ENCODE data around the gene KCNIP1. TPM values are rescaled to one million over a fixed set of nuclear protein-coding genes. Genes with fewer than 3 reads are reported as not detected.

The KCNIP1 gene
- total and polyA plus RNA-seq, 10 of the 15 experiments (the other 5 are each of a cell fraction or from before 2014, with no cell fraction given), result not detected

DNA sequence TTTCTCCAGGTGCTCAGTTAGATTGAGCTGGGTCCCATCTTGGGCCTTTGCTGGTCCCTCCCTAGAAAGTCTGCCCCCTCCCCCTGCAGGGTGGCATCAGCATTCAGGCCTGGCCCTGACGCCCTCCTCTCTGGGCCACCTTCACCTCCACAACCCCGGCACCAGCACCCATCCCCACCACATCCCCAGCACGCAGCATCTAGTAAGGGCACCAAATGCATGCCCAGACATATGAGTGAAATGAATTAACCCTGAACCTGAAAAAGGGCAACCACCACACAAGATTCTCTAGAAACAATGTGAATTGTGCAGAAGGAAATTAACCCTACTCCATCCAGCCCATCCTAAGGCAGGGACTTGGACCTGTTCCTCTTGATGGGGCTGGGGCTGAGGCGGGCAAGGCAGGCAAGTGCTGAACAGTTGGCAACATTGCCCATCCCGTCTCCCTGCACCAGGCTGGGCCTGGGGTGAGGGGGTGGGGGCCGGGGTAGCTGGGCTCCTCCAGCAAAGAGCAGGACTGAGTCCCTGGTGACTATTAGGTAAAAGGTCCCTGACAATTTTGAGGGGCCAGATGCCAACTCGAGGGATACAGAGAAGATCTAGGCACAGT, 125.9 kb downstream of the KCNIP1 start (continued):
- TF ChIP-seq SIN3A (IDR thresholded peaks at IDR 0.05; ENCODE audit: low read depth, low read length), result no peak

DNA sequence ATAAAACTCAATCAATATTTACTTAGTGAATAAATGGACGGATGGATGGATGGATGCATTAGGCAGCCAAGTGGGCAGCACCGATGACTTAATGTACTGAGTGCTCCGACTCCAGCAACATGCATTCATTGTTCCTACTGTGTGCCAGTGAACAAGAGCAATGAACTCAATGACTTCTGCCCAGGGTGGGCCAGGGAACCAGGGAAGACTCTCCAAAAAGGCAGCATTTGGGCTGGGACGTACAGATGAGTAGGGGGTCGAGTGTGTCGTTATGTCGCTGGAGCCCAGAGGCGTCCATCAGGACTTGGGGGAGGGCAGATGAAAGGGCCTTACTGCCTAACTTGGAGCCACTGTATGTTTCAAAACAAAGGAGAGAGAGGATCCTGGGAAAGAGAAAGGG, 126.4 kb downstream of the KCNIP1 start:
- Histone ChIP-seq H3K4me1 (ENCODE audit: control insufficient read depth, insufficient read depth, low read length) (no peaks in the 10 kb centered on the region), H3K9ac (ENCODE audit: control insufficient read depth, insufficient read depth, low read length) (no peak overlapping the region), H3K4me2 (ENCODE audit: control insufficient read depth, insufficient read depth) (no peak overlapping the region), H3K36me3 (ENCODE audit: control insufficient read depth in 2 of 2, insufficient read depth in 2 of 2, low read length in 1 of 2) (no peaks in the 10 kb centered on the region), H4K20me1 (ENCODE audit: control insufficient read depth, insufficient read depth) (no peaks in the 10 kb centered on the region), H3K27ac (ENCODE audit: control insufficient read depth, insufficient read depth) (no peak overlapping the region), H3K4me3 (no peak overlapping the region), H3K9me3 (replicated peaks; ENCODE audit: control insufficient read depth, insufficient read depth, low read length) (no peaks in the 10 kb centered on the region), H3K79me2 (ENCODE audit: control insufficient read depth, insufficient read depth, low read length) (no peaks in the 10 kb centered on the region), H2AFZ (ENCODE audit: control insufficient read depth, low read depth, low read length) (no peak overlapping the region), H3K27me3 (replicated peaks in 1 of 2; ENCODE audit: control insufficient read depth in 2 of 2, insufficient read depth in 2 of 2, low read length in 1 of 2) (no peaks in the 10 kb centered on the region; a peak in 1 of 4 replicates)
- ChIA-PET CTCF (interaction anchor here (0.6 to 6.5 kb wide), 5 partner anchors 59 to 368 kb away, joined by 3 to 76 read pairs (median 3); no protein-coding TSS in a partner anchor), RAD21 (ENCODE audit: unreplicated experiment) (interaction anchor here (1.7 kb wide), 1 partner anchor 195 kb away, joined by 7 read pairs; no protein-coding TSS in a partner anchor), POLR2A (no interaction called here), SMC1A (ENCODE audit: uncharacterized antibody, unreplicated experiment) (no interaction called here)
- intact Hi-C loops (cut with micrococcal nuclease; ENCODE audit: unreplicated experiment), result no loop called here
- 50% methylated on average over 8 of the region's 8 CpGs for WGBS (ENCODE audit: insufficient coverage, insufficient replicate concordance, low lambda C conversion rate, missing lambda C conversion rate)
- DNase-seq (ENCODE audit: low read depth, low spot score) (no peak), ATAC-seq (no peak), FAIRE-seq (no peak)
- in situ Hi-C loops (cut with MboI), result no loop called here
- no TSS peak for BruUV-seq (replicated peaks)
- TF ChIP-seq, protein P1, sequence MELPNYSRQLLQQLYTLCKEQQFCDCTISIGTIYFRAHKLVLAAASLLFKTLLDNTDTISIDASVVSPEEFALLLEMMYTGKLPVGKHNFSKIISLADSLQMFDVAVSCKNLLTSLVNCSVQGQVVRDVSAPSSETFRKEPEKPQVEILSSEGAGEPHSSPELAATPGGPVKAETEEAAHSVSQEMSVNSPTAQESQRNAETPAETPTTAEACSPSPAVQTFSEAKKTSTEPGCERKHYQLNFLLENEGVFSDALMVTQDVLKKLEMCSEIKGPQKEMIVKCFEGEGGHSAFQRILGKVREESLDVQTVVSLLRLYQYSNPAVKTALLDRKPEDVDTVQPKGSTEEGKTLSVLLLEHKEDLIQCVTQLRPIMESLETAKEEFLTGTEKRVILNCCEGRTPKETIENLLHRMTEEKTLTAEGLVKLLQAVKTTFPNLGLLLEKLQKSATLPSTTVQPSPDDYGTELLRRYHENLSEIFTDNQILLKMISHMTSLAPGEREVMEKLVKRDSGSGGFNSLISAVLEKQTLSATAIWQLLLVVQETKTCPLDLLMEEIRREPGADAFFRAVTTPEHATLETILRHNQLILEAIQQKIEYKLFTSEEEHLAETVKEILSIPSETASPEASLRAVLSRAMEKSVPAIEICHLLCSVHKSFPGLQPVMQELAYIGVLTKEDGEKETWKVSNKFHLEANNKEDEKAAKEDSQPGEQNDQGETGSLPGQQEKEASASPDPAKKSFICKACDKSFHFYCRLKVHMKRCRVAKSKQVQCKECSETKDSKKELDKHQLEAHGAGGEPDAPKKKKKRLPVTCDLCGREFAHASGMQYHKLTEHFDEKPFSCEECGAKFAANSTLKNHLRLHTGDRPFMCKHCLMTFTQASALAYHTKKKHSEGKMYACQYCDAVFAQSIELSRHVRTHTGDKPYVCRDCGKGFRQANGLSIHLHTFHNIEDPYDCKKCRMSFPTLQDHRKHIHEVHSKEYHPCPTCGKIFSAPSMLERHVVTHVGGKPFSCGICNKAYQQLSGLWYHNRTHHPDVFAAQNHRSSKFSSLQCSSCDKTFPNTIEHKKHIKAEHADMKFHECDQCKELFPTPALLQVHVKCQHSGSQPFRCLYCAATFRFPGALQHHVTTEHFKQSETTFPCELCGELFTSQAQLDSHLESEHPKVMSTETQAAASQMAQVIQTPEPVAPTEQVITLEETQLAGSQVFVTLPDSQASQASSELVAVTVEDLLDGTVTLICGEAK (IDR thresholded peaks at IDR 0.05; ENCODE audit: borderline replicate concordance), result no peak
- TF ChIP-seq ZNF274 (IDR thresholded peaks at IDR 0.05; ENCODE audit: insufficient read depth, insufficient read length), result no peak
- no peak for TF ChIP-seq TBL1XR1 (IDR thresholded peaks at IDR 0.05; ENCODE audit: low read depth, low read length)
- TF ChIP-seq RAD21 (IDR thresholded peaks at IDR 0.05; ENCODE audit: insufficient read depth, low read depth, low read length), result no peak
- no peak for TF ChIP-seq EP300 (IDR thresholded peaks at IDR 0.05; ENCODE audit: borderline replicate concordance in 1 of 2, control insufficient read depth in 1 of 2, low read depth in 2 of 2, low read length in 2 of 2)

Data from GM12878 (cell line).